ENCODE results near the gene PIK3R3. TPM values are rescaled to one million over a fixed set of nuclear protein-coding genes. Genes with fewer than 3 reads are reported as not detected.

The PIK3R3 gene
- total RNA-seq, 1 experiment from 2014 or later, result 30.2 TPM

DNA sequence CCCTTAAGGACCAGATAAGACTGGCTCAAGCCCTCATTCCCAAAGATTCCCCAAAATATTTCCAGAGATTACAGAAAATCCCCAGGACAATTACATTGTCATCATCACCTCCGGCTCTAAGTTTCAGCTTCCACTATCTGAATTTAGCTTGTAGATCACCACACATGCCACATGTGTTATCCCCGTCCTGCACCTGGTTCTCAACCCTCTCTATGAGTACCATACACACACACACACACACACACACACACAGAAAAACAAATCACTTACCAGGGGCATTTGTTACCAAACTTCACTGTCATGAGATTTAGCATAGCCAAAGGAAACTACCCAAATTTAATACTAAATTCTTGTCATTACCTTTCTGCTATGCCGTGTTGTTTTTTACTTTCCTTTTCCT is 27.1 kb upstream of the PIK3R3 start:
- intact Hi-C loops (cut with micrococcal nuclease; ENCODE audit: unreplicated experiment), result no loop called here
- Histone ChIP-seq H3K4me1 (ENCODE audit: insufficient read depth, low read length, poor library complexity, severe bottlenecking) (no peaks in the 10 kb centered on the region), H3K4me3 (ENCODE audit: low read depth, low read length, poor library complexity, severe bottlenecking) (no peak overlapping the region), H3K27ac (ENCODE audit: low read depth, low read length, poor library complexity, severe bottlenecking) (no peak overlapping the region), H3K9me3 (ENCODE audit: low read depth, low read length, poor library complexity, severe bottlenecking) (no peaks in the 10 kb centered on the region), H3K36me3 (ENCODE audit: insufficient read depth, low read length, poor library complexity, severe bottlenecking) (no peaks in the 10 kb centered on the region), H3K27me3 (replicated peaks; ENCODE audit: insufficient read depth, low read depth, low read length, poor library complexity) (no peaks in the 10 kb centered on the region)
- no TSS peak for BruUV-seq (replicated peaks)
- POLR2A ChIA-PET (ENCODE audit: low non-redundant PET), result no interaction called here
- CTCF ChIA-PET, result no interaction called here
- no peak for DNase-seq (ENCODE audit: low spot score)
- TF ChIP-seq EZH2 (IDR thresholded peaks at IDR 0.05; ENCODE audit: borderline replicate concordance, low read depth, low read length, poor library complexity, severe bottlenecking), result no peak

DNA sequence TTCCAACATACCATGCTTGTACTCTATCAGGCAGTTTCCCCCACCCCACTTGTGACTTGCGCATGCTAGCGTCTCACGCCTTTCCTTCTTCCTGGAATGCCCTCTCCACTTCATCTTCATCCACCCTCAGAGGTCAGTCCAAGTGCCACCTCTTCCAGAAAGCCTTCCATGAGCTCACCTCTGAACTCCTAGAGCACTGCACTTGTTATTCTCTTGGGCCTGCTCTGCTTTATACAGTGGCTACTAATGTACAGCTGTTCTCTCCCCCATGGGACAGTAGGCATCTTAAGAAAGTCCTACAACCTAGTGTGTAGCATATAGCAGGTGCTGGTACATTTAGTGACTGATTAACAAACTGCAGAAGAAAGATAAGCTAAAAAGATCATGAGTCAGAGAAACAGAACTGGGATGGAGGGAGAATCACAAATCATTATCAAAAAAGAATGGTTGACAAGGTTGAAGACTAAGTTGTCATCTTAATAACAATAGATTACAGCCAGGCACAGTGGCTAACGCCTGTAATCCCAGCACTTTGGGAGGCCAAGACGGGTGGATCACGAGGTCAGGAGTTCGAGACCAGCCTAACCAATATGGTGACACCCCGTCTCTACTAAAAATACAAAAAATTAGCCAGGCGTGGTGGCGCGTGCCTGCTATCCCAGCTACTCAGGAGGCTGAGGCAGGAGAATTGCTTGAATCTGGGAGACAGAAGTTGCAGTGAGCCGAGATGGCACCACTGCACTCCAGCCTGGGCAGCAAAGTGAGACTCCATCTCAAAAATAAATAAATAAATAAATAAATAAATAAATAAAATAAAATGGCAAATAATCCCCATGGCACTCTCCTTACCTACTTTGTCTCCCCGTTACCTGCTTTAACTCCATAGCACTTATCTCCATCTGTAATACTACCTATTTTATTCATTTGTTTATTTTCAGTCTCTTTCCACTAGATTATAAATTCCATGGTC is 26.2 kb upstream of the PIK3R3 start:
- Histone ChIP-seq H3K27me3 (replicated peaks; ENCODE audit: insufficient read depth, low read depth, low read length, poor library complexity) (no peaks in the 10 kb centered on the region), H3K36me3 (ENCODE audit: insufficient read depth, low read length, poor library complexity, severe bottlenecking) (no peaks in the 10 kb centered on the region), H3K9me3 (ENCODE audit: low read depth, low read length, poor library complexity, severe bottlenecking) (no peaks in the 10 kb centered on the region), H3K4me3 (ENCODE audit: low read depth, low read length, poor library complexity, severe bottlenecking) (no peak overlapping the region), H3K4me1 (ENCODE audit: insufficient read depth, low read length, poor library complexity, severe bottlenecking) (no peaks in the 10 kb centered on the region), H3K27ac (ENCODE audit: low read depth, low read length, poor library complexity, severe bottlenecking) (no peak overlapping the region)
- intact Hi-C loops (cut with micrococcal nuclease; ENCODE audit: unreplicated experiment), result no loop called here
- CTCF ChIA-PET, result no interaction called here
- POLR2A ChIA-PET (ENCODE audit: low non-redundant PET), result no interaction called here
- no TSS peak for BruUV-seq (replicated peaks)
- TF ChIP-seq, protein P1, sequence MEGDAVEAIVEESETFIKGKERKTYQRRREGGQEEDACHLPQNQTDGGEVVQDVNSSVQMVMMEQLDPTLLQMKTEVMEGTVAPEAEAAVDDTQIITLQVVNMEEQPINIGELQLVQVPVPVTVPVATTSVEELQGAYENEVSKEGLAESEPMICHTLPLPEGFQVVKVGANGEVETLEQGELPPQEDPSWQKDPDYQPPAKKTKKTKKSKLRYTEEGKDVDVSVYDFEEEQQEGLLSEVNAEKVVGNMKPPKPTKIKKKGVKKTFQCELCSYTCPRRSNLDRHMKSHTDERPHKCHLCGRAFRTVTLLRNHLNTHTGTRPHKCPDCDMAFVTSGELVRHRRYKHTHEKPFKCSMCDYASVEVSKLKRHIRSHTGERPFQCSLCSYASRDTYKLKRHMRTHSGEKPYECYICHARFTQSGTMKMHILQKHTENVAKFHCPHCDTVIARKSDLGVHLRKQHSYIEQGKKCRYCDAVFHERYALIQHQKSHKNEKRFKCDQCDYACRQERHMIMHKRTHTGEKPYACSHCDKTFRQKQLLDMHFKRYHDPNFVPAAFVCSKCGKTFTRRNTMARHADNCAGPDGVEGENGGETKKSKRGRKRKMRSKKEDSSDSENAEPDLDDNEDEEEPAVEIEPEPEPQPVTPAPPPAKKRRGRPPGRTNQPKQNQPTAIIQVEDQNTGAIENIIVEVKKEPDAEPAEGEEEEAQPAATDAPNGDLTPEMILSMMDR (conservative IDR thresholded peaks at IDR 0.05; ENCODE audit: low read depth, low read length), result no peak
- TF ChIP-seq EZH2 (IDR thresholded peaks at IDR 0.05; ENCODE audit: borderline replicate concordance, low read depth, low read length, poor library complexity, severe bottlenecking), result no peak
- no peak for DNase-seq (ENCODE audit: low spot score)

DNA sequence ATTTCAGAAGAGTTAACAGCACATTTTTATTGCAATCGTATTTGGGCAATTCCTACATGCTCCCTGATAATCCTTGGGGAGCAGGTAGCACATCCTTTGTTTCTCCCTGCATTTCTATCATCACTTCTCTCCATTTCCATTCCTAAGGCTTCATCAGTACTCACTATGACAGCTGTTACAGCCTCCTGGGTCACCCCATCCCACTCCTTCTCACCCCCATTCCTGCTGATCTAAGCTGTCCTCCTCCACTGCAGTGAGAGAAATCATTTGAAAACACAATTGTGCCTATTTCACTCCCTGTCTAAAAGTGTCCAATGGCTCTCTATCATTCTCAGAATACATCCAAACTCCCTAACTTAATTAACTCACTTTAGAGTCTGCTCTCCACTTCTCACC is 25.5 kb upstream of the PIK3R3 start:
- CTCF ChIA-PET, result no interaction called here
- Histone ChIP-seq H3K4me3 (ENCODE audit: low read depth, low read length, poor library complexity, severe bottlenecking) (no peak overlapping the region), H3K27ac (ENCODE audit: low read depth, low read length, poor library complexity, severe bottlenecking) (no peak overlapping the region), H3K27me3 (replicated peaks; ENCODE audit: insufficient read depth, low read depth, low read length, poor library complexity) (no peaks in the 10 kb centered on the region), H3K9me3 (ENCODE audit: low read depth, low read length, poor library complexity, severe bottlenecking) (no peaks in the 10 kb centered on the region), H3K4me1 (ENCODE audit: insufficient read depth, low read length, poor library complexity, severe bottlenecking) (no peaks in the 10 kb centered on the region), H3K36me3 (ENCODE audit: insufficient read depth, low read length, poor library complexity, severe bottlenecking) (no peaks in the 10 kb centered on the region)
- POLR2A ChIA-PET (ENCODE audit: low non-redundant PET), result no interaction called here
- BruUV-seq (replicated peaks), result no TSS peak
- intact Hi-C loops (cut with micrococcal nuclease; ENCODE audit: unreplicated experiment), result no loop called here
- no peak for TF ChIP-seq EZH2 (IDR thresholded peaks at IDR 0.05; ENCODE audit: borderline replicate concordance, low read depth, low read length, poor library complexity, severe bottlenecking)
- TF ChIP-seq, protein P1 (conservative IDR thresholded peaks at IDR 0.05; ENCODE audit: low read depth, low read length), result no peak
- DNase-seq (ENCODE audit: low spot score), result no peak
